ENCODE measurements around the gene SEMA3D.

SEMA3D gene

DNA sequence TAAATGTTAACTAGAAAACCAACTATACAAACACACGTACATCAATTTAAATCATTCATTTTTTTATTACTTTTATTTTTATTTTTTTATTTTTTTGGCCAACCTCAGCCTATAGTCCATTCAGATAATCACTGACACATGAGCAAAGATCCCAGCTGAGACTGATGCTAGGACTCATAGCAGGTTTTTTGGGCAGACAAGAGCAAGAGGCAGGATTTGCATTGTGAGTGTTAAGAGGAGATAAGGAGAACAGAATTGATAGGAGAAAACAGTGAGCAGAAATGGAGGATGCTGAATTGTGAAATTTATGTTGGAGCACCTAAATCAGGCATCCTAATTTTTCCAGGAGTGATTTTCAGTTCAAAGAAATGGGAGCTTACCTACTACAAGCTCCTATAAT lies 240.3 kb downstream of the SEMA3D start:
- no peak for DNase-seq (ENCODE audit: low read depth, low spot score)

More for the DNA sequence above, 240.3 kb downstream of the SEMA3D start:
- no peak overlapping the region for H3K27ac ChIP-seq
